ENCODE results near the gene PODN. TPM values are rescaled to one million over a fixed set of nuclear protein-coding genes. Genes with fewer than 3 reads are reported as not detected.
A peak's percentile ranks its signal among the peaks of the same experiment; 100 is the strongest.

PODN gene
- total RNA-seq, 3 donors from 2014 or later = 5.8 to 69.2 (median 18.1) TPM

DNA sequence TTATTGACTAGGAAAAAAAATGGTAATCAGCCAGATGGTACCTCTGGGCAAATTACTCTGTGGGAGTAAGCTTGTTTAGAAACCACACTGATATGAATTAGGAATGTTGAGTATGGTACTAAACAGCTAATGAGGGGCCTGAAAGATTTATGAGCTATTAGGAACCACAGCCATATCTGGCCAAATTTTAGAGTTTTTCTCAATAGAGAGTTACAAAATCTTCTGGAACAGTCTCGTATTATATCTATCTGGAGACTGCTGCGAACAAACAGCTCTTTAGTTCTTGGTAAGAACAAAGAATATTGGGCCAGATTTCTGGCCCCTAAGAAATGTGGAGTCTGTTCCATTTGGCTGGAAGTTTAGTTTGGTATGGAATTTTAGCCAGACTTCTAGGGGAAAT, 4.9 kb upstream of the PODN start:
- Histone ChIP-seq H3K36me3 (ENCODE audit: low read depth) (no peaks in the 10 kb centered on the region), H3K4me3 (no peak overlapping the region), H3K4me1 (ENCODE audit: low read depth) (peaks cover 7% of the 10 kb centered on the region), H3K9me3 (no peaks in the 10 kb centered on the region)
- DNase-seq = no peak
- no peak for TF ChIP-seq CTCF (IDR thresholded peaks at IDR 0.05)
- intact Hi-C loops (cut with DNase I, micrococcal nuclease) = no loop called here
- ATAC-seq = no peak

- H3K9me3 ChIP-seq = no peaks in the 10 kb centered on the region
- no peaks in the 10 kb centered on the region for H3K36me3 ChIP-seq (ENCODE audit: low read depth)
- intact Hi-C loops (cut with DNase I, micrococcal nuclease) = loop anchor here in 1 of 2 donors (10.0 kb wide), 1 partner anchor 114 kb away; no protein-coding TSS in a partner anchor
- no peak for TF ChIP-seq CTCF (IDR thresholded peaks at IDR 0.05)
- no peak overlapping the region for H3K4me3 ChIP-seq
- H3K4me1 ChIP-seq (ENCODE audit: low read depth) = peaks cover 7% of the 10 kb centered on the region
- no peak for ATAC-seq
- peak in 1 of 3 donors; percentile 24 for DNase-seq
Observed at GRCh38 chr1:53060579-53060978, 1.4 kb upstream of the PODN start.

- DNase-seq = peak in 1 of 3 donors; percentile 56
- Histone ChIP-seq H3K9me3 (no peaks in the 10 kb centered on the region), H3K4me3 (no peak overlapping the region), H3K4me1 (ENCODE audit: low read depth) (peaks cover 7% of the 10 kb centered on the region), H3K36me3 (ENCODE audit: low read depth) (no peaks in the 10 kb centered on the region)
- no peak for ATAC-seq
- intact Hi-C loops (cut with DNase I, micrococcal nuclease) = loop anchor here in 1 of 2 donors (10.0 kb wide), 1 partner anchor 114 kb away; no protein-coding TSS in a partner anchor
- TF ChIP-seq CTCF (IDR thresholded peaks at IDR 0.05) = no peak
Observed at GRCh38 chr1:53061123-53061858, 722 bp upstream of the PODN start.

- intact Hi-C loops (cut with DNase I, micrococcal nuclease) = loop anchor here in 1 of 2 donors (10.0 kb wide), 1 partner anchor 112 kb away; no protein-coding TSS in a partner anchor
- peaks cover 7% of the 10 kb centered on the region for H3K4me1 ChIP-seq (ENCODE audit: low read depth)
- no peak for DNase-seq
Observed at GRCh38 chr1:53062708-53063591, 937 bp downstream of the PODN start.

More at GRCh38 chr1:53062708-53063591, 937 bp downstream of the PODN start:
- no peak for TF ChIP-seq CTCF (IDR thresholded peaks at IDR 0.05)
- no peaks in the 10 kb centered on the region for H3K9me3 ChIP-seq
- H3K4me3 ChIP-seq = no peak overlapping the region
- H3K36me3 ChIP-seq (ENCODE audit: low read depth) = no peaks in the 10 kb centered on the region
- no peak for ATAC-seq
